Thyroid gland (tissue), 4 donors: Measurements from ENCODE around the gene ELMO2. TPM values are rescaled to one million over a fixed set of nuclear protein-coding genes. Genes with fewer than 3 reads are reported as not detected.
"Not testable (repeated sequence)": the region's sequence is repeated elsewhere in the genome, so short reads cannot be mapped to it uniquely, and the experiment has no call there.

ENCODE experiments used
- DNase-seq, 2 donors: peaks; one replicate each; pipeline ENCODE4 v3.0.0-alpha.2; 2019
- H3K27ac ChIP-seq, 3 donors: fragments of 200-600 bp; sonication (generic); 1 replicate in 2 of 3; 2 replicates in 1 of 3; pipeline ENCODE4 v1.5.1; 2016 to 2019; ENCODE audit warnings: mild to moderate bottlenecking in 1 of 3, moderate library complexity in 1 of 3
- H3K27me3 ChIP-seq: fragments of 200-600 bp; sonication (generic); one replicate; pipeline ENCODE4 v1.5.1; 2019
- H3K36me3 ChIP-seq, 2 donors: fragments of 200-600 bp; sonication (generic); one replicate each; pipeline ENCODE4 v1.5.1; 2016 to 2019
- H3K4me1 ChIP-seq, 2 donors: fragments of 200-600 bp; sonication (generic); one replicate each; pipeline ENCODE4 v1.5.1; 2017 to 2019
- H3K4me3 ChIP-seq, 3 donors: fragments of 200-600 bp; sonication (generic); replicated peaks in 1 of 3; 1 replicate in 2 of 3; 2 replicates in 1 of 3; pipeline ENCODE4 v1.5.1; 2016; ENCODE audit warnings: mild to moderate bottlenecking in 1 of 3
- H3K9me3 ChIP-seq: fragments of 200-600 bp; sonication (generic); one replicate; pipeline ENCODE4 v1.5.1; 2017
- CTCF ChIP-seq, 6 experiments: fragments of 200-600 bp in 3 of 6; fragments of 450-650 bp in 3 of 6; sonication (generic) in 3 of 6; IDR thresholded peaks; one replicate each; pipeline ENCODE4 v1.5.1; 2016 to 2019; ENCODE audit warnings: antibody characterized with exemption in 6 of 6, mild to moderate bottlenecking in 2 of 6, inconsistent platforms in 1 of 6, moderate library complexity in 1 of 6
- POLR2A ChIP-seq, 2 donors: fragments of 450-650 bp; IDR thresholded peaks; one replicate each; pipeline ENCODE4 v1.6.1; 2017; ENCODE audit warnings: antibody characterized with exemption in 2 of 2, mild to moderate bottlenecking in 2 of 2, moderate library complexity in 1 of 2
- WGBS, 2 donors: methylation state at CpG; one replicate each; pipeline ENCODE4 v1.1.5; 2017; 5-methylcytosine and 5-hydroxymethylcytosine counted together
- intact Hi-C: fragments of 100-400 bp; cut with DNase I; formaldehyde crosslinking; loops from one replicate; pipeline ENCODE4 v1.15.1; 2023
- total RNA-seq, 4 donors: library from RNA; depleted of rRNA; stranded (reverse); fragments of >200 nt; gene quantifications; one replicate each; pipeline ENCODE4 v1.2.3, GENCODE V29; 2016

Gene ELMO2
- total RNA-seq, 4 donors from 2014 or later = 47.0 to 60.6 (median 54.6) TPM

- Histone ChIP-seq H3K9me3 (no peaks in the 10 kb centered on the region), H3K4me1 (peaks cover 19 to 33% of the 10 kb centered on the region in 2 donors), H3K36me3 (peaks cover 34 to 36% of the 10 kb centered on the region in 2 donors), H3K4me3 (no peak overlapping the region), H3K27me3 (no peaks in the 10 kb centered on the region), H3K27ac (no peak overlapping the region)
- intact Hi-C loops = no loop called here
- DNase-seq = no peak
- no peak for TF ChIP-seq CTCF (IDR thresholded peaks at IDR 0.05)
- no peak for TF ChIP-seq POLR2A (IDR thresholded peaks at IDR 0.05)
- WGBS, 2 donors = 71 to 75% methylated on average over 11 of the region's 11 CpGs
Measured at GRCh38 chr20:46394872-46395760, 11.3 kb downstream of the ELMO2 start.

GRCh38 chr20:46393967-46394366, 12.4 kb downstream of the ELMO2 start:
- Histone ChIP-seq H3K27me3 (no peaks in the 10 kb centered on the region), H3K4me1 (peaks cover 9 to 22% of the 10 kb centered on the region in 2 donors), H3K4me3 (no peak overlapping the region), H3K27ac (no peak overlapping the region), H3K36me3 (peaks cover 39 to 40% of the 10 kb centered on the region in 2 donors), H3K9me3 (no peaks in the 10 kb centered on the region)
- 83 to 91% methylated on average over 6 of the region's 6 CpGs for WGBS, 2 donors
- intact Hi-C loops = no loop called here
- DNase-seq = no peak
- no peak for TF ChIP-seq CTCF (IDR thresholded peaks at IDR 0.05)
- TF ChIP-seq POLR2A (IDR thresholded peaks at IDR 0.05) = no peak

- WGBS, 2 donors = 95% methylated on average over 10 of the region's 10 CpGs
- intact Hi-C loops = no loop called here
- no peak overlapping the region for H3K4me3 ChIP-seq
- no peaks in the 10 kb centered on the region for H3K27me3 ChIP-seq
- H3K27ac ChIP-seq = no peak overlapping the region
- no peaks in the 10 kb centered on the region for H3K9me3 ChIP-seq
- H3K36me3 ChIP-seq = peaks cover 64 to 67% of the 10 kb centered on the region in 2 donors
- DNase-seq = no peak
- TF ChIP-seq CTCF (IDR thresholded peaks at IDR 0.05) (no peak), POLR2A (IDR thresholded peaks at IDR 0.05) (no peak)
- H3K4me1 ChIP-seq = peaks cover 0 to under 1% of the 10 kb centered on the region in 2 donors
Measured at GRCh38 chr20:46388937-46389336, 17.5 kb downstream of the ELMO2 start.

- Histone ChIP-seq H3K9me3 (no peaks in the 10 kb centered on the region), H3K36me3 (peaks cover 65% of the 10 kb centered on the region in 2 donors), H3K27me3 (no peaks in the 10 kb centered on the region), H3K4me3 (no peak overlapping the region), H3K4me1 (no peaks in the 10 kb centered on the region), H3K27ac (no peak overlapping the region)
- 93 to 94% methylated on average over 5 of the region's 5 CpGs for WGBS, 2 donors
- intact Hi-C loops = no loop called here
- DNase-seq = no peak
- TF ChIP-seq CTCF (IDR thresholded peaks at IDR 0.05) (no peak), POLR2A (IDR thresholded peaks at IDR 0.05) (no peak)
Measured at GRCh38 chr20:46388201-46388836, 18.1 kb downstream of the ELMO2 start.

GRCh38 chr20:46387054-46387453, 19.4 kb downstream of the ELMO2 start:
- not testable (repeated sequence) for H3K4me1 ChIP-seq

More at GRCh38 chr20:46387054-46387453, 19.4 kb downstream of the ELMO2 start:
- WGBS, 2 donors = 95 to 98% methylated on average over 3 of the region's 3 CpGs
- H3K27ac ChIP-seq, H3K27me3 ChIP-seq, H3K4me3 ChIP-seq, DNase-seq, intact Hi-C loops, H3K9me3 ChIP-seq: not testable (repeated sequence)
- H3K36me3 ChIP-seq = peaks cover 64 to 68% of the 10 kb centered on the region in 2 donors
